BJ (cell line): ENCODE results near the gene S100A2. TPM values are rescaled to one million over a fixed set of nuclear protein-coding genes. Genes with fewer than 3 reads are reported as not detected.

ENCODE experiments used
- CTCF ChIA-PET: fragments of 350-600 bp; formaldehyde crosslinking; extraction: SDS; loops from one replicate; lab custom pipeline; 2021; ENCODE audit warnings: antibody characterized with exemption, inconsistent platforms; lab: Yijun Ruan, JAX
- POLR2A ChIA-PET: fragments of 300-600 bp; sonication (Branson Sonifier 250); formaldehyde crosslinking; extraction: SDS; loops from one replicate; lab custom pipeline; 2021; ENCODE audit warnings: antibody characterized with exemption; lab: Charles Lee
- DNase-seq: peaks from one replicate; pipeline ENCODE4 v3.0.0-alpha.2; 2011; ENCODE audit warnings: low read depth
- H3K27me3 ChIP-seq: 2 replicates; pipeline ENCODE4 v1.6.0; 2011; ENCODE audit warnings: low read length; ENCODE audit not compliant: control insufficient read depth, insufficient read depth
- H3K36me3 ChIP-seq: 2 replicates; pipeline ENCODE4 v1.5.1; 2011; ENCODE audit warnings: low read length; ENCODE audit not compliant: control insufficient read depth, insufficient read depth
- H3K4me3 ChIP-seq: 2 replicates; pipeline ENCODE4 v1.5.1; 2011; ENCODE audit warnings: low read depth, mild to moderate bottlenecking, control low read depth, low read length
- CTCF ChIP-seq: IDR thresholded peaks from 2 replicates; pipeline ENCODE4 v1.5.1; 2011; ENCODE audit warnings: low read depth, mild to moderate bottlenecking, control low read depth, inconsistent platforms, low read length, moderate library complexity; ENCODE audit not compliant: insufficient read depth
- polyA plus RNA-seq: library from polyadenylated mRNA; depleted of rRNA; stranded (reverse); fragments of >200 nt; gene quantifications from 2 replicates; pipeline ENCODE4 v1.2.3, GENCODE V29; 2011; rRNA removed

The S100A2 gene
- polyA plus RNA-seq, 1 experiment = 2.7 TPM

- POLR2A ChIA-PET = interaction anchor here (0.7 kb wide), 1 partner anchor 425 kb away, joined by 3 read pairs; no protein-coding TSS in a partner anchor
Measured at GRCh38 chr1:153513023-153513422, 52.6 kb downstream of the S100A2 start.

More at GRCh38 chr1:153513023-153513422, 52.6 kb downstream of the S100A2 start:
- no peaks in the 10 kb centered on the region for H3K36me3 ChIP-seq
- DNase-seq = no peak
- no peak overlapping the region for H3K4me3 ChIP-seq
- H3K27me3 ChIP-seq = no peaks in the 10 kb centered on the region
- CTCF ChIA-PET = interaction anchor here (3.3 to 11.1 kb wide), 3 partner anchors 12 to 104 kb away, joined by 22 to 223 read pairs (median 45); partner anchors contain the start of gene S100A14
- TF ChIP-seq CTCF = no peak

Other genes with a start within 250 kb of the S100A2 start
- gene PGLYRP4, start 217.0 kb downstream of the S100A2 start, polyA plus RNA-seq = not detected in 2 replicates
- gene S100A9, start 208.0 kb downstream of the S100A2 start, polyA plus RNA-seq = not detected in 2 replicates
- gene S100A12, start 190.2 kb downstream of the S100A2 start, polyA plus RNA-seq = not detected in 2 replicates
- gene S100A8, start 174.8 kb downstream of the S100A2 start, polyA plus RNA-seq = not detected in 2 replicates
- gene S100A7A, start 149.3 kb downstream of the S100A2 start, polyA plus RNA-seq = not detected in 2 replicates
- gene S100A7, start 105.2 kb downstream of the S100A2 start, polyA plus RNA-seq = not detected in 2 replicates
- 1,222 and 1,308 TPM in 2 replicates for gene S100A6, start 29.9 kb downstream of the S100A2 start, polyA plus RNA-seq
- 0.28 and 0.40 TPM in 2 replicates for gene S100A5, start 24.9 kb downstream of the S100A2 start, polyA plus RNA-seq
- gene S100A4, start 20.0 kb downstream of the S100A2 start, polyA plus RNA-seq = 529 and 797 TPM in 2 replicates
- gene S100A3, start 16.6 kb downstream of the S100A2 start, polyA plus RNA-seq = 5.5 and 9.5 TPM in 2 replicates
- gene S100A16, start 47.3 kb upstream of the S100A2 start, polyA plus RNA-seq = 490 and 699 TPM in 2 replicates
- not detected in 2 replicates for gene S100A14, start 50.5 kb upstream of the S100A2 start, polyA plus RNA-seq
- 310 and 313 TPM in 2 replicates for gene S100A13, start 61.7 kb upstream of the S100A2 start, polyA plus RNA-seq
- 0.31 and 0.71 TPM in 2 replicates for gene S100A1, start 62.6 kb upstream of the S100A2 start, polyA plus RNA-seq
- 36.8 and 38.4 TPM in 2 replicates for gene CHTOP, start 68.2 kb upstream of the S100A2 start, polyA plus RNA-seq
- 50.3 and 62.4 TPM in 2 replicates for gene SNAPIN, start 92.9 kb upstream of the S100A2 start, polyA plus RNA-seq
- 182 and 213 TPM in 2 replicates for gene ILF2, start 105.1 kb upstream of the S100A2 start, polyA plus RNA-seq
- 0.02 TPM in 1 of 2 replicates, not detected in the other for gene NPR1, start 112.8 kb upstream of the S100A2 start, polyA plus RNA-seq
- 38.8 and 52.8 TPM in 2 replicates for gene INTS3, start 162.2 kb upstream of the S100A2 start, polyA plus RNA-seq
- 18.2 and 25.4 TPM in 2 replicates for gene SLC27A3, start 209.6 kb upstream of the S100A2 start, polyA plus RNA-seq